GM11168 (cell line): ENCODE data around the gene PAM16.

Experiments used
- in situ Hi-C: fragments of 300-500 bp; cut with MboI; formaldehyde crosslinking; loops from one replicate; pipeline ENCODE4 v1.12.0; 2022; ENCODE audit warnings: low sequenced_read_pairs; ENCODE audit not compliant: unreplicated experiment

Gene PAM16

DNA sequence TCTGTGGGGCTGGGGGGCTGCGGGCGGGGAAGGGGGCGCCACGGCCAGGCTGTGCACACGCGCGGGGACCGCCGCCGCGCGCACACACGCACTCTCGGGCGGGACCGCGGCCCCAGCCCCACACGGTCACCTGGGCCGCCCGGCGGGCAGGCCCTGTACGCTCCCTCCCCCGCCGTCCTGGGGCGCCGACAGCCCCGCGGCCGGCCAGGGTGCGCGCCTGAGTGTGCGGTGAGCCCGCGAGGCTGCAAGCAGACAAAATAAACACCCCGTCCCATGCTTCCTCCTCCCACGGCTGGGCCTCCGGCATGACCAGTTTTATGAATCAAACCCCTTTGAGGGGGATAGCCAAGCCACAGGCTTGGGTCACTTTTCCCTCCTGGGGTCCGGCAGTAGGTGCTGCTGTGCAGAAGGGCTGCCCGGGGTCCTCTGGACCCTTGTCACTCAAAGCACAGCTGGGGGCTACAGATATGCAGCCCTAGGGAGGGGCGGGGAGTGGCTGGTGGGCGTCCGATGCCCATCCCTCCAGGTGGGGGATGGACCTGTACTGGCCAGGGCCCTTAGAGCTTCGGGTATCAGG is 21.0 kb upstream of the PAM16 start:
- in situ Hi-C loops = no loop called here

DNA sequence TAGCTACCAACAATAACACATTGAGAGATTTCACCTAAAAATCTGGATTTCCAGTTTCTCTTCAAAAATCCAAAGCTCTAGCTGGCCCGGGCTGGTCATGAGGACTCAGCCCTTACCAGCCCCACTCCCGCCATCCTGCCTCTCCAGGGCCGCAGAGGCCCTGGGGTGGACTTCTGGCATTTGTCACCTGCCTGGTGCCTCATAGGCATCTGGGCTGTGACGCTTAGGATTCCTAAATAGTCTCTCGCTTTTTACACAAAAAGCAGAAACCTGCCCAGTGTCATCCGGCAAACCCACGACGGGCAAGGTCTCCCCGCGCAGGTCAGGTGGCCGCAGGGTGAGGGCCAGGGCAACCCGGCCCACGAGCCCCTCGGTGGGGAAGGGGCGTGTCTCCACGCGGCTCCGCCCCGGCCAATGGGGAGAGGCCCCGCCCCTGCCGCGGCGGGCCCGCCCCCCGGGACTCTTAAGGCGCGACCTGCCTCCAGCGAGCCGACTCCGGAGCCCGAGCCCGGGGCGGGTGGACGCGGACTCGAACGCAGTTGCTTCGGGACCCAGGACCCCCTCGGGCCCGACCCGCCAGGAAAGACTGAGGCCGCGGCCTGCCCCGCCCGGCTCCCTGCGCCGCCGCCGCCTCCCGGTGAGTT is 20.4 kb upstream of the PAM16 start, which contains the start of gene VASN:
Gene VASN (plus strand): TSS at position 492 of the 644 bp plus-strand sequence. CDS start 9,030 bp downstream, outside the sequence.
- in situ Hi-C loops = no loop called here

DNA sequence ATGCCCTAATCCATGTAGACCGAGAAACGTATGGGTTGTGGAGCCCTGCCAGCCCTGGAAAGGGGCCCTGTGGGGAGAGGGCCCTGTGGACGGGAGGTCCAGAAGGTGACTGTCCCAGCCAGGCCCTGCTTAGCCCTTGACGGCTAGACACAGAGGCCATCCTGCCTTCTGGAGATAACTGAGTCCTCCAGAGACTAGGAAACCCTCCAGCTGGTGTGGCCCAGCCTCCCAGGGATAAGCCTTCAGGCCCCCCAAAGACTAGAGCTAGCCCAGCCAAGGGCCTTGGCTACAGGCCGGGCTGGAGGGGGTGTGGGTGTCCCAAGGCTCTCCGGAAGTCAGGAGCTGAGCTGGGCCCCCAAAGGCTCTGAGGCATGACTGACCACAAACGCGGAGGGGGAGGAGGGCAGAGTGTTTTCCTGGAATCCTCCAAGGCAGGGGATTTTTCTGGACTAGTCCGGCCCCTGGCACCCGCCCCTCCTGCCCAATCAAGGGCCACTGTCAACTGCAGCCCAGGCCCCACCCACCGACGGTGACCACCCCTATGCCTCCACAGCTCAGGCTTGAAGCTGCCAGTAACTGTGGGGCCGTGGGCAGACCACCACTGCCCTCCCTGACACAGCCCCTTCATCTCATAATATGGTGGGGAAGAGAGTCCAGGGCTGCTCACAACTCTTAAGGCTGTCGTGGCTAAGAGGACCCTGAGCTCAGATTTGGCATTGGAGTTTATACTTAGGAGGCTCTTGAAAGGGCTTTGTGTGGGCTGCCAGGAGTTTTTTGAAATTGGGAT is 19.6 kb upstream of the PAM16 start:
- in situ Hi-C loops = no loop called here

DNA sequence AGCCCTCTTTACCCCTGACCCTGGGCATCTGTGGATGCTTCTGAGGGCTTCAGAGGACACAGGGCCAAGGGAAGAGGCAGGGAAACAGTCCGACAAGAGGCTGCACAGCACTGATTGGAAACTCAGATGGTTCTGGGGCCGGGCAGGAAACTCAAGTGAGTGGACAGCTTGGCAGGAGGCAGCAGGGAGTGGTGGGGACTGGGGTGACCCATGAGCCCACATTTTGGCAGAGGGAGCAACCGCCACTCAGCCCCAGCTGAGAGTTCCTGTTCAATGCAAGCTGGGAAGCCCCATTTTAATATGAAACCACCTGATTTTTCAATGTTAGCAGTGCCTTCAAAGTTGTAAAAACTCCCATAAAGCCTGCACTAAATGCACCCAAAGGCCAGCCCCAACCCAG is 19.0 kb upstream of the PAM16 start:
- in situ Hi-C loops = no loop called here

DNA sequence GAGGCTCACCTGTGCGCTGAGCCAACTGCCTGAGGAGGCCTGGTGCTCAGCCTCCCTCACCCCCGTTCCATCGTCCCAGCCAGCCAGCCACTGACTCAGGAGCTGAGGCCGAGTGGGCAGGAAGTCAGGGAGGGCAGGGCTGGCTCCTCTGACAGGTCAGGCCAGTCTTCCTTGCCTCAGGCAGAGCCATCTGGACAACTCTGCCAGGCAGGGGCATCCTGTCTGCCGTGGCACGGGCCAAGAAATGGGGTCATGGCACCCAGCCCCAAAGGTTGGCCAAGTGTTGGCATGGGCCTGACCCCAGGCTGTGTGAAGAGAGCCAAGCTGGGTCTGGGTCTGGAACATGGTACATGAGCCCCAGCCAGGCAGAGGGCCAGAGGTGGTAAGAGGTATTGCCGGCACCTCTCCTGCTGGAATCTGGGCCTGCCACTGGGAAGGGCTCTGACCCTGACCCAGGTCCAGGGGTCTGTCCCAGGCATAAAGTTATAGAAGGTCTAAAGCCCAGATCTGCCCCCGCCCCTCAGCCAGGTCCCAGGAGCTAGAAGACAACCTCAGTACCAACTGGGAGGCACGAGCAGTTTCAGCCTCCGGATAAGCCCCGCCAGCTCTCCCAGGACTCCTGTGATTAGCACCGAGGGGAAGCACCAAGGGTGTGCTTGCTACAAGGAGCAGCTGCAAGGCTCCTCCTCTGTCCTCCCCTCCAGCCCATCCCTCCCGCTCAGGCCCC is 18.0 kb upstream of the PAM16 start:
- in situ Hi-C loops = no loop called here

DNA sequence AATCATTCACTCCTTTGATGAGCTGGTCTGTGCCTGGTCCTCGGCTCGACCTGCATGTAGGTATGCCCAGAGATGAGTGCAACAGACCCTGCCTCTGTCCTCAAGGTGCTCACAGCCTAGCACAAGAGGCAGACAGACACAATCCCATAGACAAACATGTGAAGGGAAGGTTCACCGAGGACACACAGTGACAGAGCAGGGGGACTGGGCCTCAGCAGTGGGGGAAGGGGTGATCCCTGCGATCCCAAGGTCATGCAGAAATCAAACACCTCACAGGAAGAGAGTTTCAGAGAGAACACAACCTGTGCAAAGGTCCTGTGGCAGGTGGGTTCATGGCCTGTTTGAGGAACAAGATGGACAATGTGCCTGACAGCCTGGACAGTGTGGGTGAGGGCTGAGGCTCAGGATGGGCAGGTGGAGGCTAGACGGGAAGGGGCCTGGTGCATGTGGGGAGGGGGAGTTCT is 16.3 kb upstream of the PAM16 start:
- in situ Hi-C loops = no loop called here

DNA sequence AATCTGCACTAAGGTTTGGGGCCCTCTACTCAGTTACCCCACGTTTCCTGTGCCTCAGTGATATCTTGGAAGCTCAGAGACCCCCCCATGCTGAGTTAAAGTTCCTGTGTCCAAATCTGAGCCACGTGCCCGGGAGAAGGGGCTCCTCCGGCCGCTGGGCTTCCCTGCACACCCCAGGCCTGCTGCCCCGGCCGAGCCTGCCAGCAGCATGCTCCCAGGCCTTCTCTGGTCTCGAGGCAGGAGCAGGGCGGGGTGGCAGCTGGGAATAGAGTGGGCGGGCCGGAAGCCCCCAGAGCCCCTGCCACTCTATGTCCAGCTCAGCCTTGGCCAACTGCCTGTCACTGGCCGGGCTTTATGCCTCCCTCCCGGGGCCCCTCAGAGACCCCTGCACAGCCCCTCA is 14.9 kb upstream of the PAM16 start:
- in situ Hi-C loops = no loop called here

DNA sequence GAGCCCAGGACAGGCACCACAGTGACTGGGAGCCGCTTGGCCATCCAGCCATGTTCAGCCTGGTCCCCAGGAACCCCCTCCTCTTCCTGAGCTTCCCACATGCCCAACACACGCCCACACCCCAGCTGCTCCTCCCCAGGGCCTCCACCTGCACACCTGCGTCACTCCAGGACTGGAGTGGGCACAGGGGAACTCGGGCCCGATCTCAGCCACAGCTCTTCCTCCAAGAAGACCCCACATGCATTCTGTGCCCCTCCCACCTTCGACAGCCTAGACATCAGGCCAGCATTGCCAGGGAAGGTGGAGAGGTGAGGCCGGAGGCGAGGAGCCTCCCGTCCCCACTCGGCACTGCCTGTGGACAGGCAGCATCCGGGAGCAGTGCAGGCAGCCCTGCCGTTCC is 14.5 kb upstream of the PAM16 start:
- in situ Hi-C loops = no loop called here

DNA sequence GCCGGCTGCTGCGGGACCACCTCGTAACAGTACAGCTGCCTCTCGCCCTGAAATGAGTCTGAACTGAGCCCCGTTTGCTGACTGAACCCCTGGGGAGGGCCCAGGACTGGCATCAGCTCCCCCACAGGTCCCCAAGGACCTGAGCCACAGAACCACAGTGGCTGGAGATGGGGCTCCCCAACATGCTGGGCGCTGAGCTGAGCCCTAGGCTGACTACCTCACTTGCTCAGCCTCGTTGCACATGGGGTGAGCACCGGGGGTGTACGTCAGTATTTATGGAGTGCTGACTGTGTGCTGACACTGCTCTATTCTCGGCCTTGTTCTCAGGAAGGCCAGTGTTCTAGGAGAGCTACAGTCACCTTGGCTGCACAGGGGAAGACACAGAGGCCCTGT is 13.9 kb upstream of the PAM16 start:
- in situ Hi-C loops = no loop called here

DNA sequence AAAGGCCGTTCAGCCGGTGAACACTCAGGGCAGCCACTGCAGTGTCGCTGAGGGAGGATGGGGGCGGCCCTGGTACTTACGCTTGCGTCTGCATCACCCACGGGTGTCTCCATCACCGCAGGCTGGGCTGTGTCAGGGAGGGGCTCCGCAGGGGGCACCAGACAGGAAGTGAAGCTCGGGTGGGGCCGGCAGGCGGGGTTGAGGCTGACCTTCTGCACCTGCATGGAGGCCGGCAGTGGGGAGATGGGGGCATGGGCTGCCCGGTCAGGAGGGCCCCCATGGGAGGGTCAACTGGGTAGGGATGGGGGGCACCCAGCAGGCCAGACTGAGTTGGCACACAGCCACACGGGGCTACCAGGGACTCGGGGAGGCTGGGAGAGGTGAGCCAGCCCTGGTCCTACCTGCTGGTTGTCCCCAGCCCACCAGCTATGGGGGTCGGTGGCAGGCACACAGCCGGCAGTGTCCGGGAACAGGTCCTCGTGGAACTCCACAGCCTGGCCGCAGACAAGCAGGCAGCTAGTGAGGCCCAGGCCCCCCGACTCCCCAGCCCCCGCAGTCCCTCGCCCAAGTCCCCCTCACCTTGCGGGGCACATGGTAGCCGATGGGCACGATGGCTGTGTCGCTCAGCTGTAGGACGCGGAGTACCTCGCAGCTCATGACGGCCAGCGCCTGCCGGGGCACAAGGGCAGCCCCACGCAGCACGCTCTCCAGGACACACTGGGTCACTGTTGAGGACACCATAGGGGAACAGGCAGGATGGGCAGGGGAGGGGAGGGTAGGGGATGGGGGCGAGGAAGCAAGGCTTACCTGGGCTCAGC is 13.3 kb upstream of the PAM16 start:
- in situ Hi-C loops = no loop called here

DNA sequence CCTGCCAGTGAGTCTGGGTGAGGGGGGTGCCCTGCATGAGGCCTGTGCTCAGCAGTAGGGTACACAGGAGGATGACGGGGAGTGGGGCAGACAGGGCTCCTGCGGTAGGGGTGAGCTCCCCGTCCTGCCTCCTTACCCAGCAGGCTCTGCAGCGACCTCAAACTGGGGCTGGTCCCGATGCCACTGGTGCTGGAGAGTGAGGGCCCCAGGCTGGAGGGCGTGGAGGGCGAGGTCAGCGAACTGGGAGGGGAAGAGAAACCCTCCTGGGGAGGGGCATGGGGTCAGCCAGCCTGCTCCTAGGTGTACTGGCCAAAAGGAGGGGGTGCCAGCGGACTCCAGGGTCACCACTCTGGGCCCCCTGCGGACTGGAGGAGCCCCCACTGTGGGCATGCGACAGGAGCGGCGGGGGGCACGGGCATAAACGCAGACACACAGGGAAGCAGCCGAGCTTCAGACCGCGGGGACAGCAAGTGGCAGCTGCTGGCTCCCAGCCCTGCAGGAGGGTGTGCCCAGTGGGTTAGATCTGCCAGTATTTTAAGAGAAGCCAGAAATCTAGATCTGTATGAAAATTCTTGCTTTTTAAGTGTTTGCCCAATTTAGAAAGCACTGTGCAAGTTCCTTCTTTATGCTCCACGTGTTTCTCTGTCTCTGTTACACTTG is 11.5 kb upstream of the PAM16 start:
- in situ Hi-C loops = no loop called here

DNA sequence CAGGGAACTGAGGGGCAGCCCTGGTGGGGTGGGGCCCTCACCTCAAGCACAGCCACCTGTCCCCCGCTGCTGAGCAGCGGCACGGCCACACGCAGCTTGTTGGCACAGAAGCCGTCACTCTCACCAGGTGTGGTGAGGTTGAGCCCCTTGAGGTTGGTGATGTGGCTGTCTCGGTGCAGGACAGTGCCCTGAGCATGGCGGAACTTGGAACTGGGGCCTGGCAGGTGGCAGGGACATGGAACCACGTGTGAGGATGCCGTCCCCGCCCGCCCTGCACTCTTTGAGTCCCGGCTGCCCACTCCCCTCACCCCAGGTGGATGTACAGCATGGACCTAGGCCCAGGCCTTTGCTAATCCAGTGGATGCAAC is 10.8 kb upstream of the PAM16 start:
- in situ Hi-C loops = no loop called here

DNA sequence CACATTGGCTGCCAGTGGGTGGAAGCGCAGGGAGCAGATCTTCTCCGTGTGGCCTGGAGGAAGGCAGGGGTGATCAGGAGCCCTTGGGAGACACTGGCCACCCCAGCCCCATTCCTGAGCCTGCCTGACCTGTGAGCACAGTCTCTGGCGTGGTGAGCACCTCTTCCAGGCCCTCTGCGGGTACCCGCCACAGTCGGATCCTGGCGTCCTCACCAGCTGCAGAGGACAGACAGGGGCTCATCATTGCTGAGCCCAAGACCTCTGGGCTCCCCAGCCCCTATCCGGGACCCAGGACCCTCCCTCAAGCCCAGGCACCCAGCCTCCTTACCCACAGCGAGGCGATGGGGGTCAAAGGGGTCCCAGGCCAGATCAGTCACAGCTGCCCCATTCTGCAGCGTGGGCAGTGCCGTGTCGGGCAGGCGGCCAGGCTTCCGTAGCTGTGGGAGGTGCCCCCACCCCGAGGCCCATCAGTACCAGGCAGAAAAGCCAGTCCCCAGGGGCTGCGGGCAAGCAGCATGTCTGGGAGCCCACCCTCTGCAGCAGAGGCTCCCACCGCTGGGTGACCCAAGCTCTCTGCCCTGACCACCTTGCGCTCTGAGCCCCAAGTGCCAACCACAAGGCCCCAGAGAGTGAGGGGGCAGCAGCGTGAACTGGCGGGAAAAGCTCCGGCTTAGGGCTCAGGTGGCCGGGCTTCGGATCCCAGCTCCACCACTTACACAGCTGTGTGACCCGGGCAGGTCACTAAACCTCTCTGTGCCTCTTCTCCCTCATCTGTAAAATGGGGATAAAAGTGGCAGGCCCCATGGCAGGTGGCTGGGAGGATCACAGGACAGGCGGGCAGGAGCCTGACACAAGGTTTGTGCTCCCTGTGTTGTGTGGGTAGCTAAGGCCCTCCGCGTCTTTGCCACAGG is 10.2 kb upstream of the PAM16 start:
- in situ Hi-C loops = no loop called here

DNA sequence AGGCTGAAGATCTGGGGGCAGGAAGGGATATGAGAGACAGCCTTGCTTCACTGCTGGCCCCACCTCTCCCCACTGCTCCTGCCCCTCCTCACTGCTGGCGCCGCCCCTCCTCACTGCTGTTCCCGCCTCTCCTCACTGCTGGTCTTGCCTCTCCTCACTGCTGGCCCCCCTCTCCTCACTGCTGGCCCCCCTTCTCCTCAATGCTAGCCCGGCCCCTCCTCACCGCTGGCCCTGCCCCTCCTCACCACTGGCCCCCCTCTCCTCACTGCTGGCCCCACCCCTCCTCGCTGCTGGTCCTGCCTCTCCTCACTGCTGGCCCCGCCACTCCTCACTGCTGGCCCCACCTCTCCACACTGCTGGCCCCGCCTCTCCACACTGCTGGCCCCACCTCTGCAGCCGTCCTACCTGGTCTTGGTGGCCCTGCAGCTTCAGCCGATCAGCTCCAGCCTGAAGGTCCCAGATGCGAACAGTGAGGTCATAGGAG is 9.5 kb upstream of the PAM16 start:
- in situ Hi-C loops = no loop called here

DNA sequence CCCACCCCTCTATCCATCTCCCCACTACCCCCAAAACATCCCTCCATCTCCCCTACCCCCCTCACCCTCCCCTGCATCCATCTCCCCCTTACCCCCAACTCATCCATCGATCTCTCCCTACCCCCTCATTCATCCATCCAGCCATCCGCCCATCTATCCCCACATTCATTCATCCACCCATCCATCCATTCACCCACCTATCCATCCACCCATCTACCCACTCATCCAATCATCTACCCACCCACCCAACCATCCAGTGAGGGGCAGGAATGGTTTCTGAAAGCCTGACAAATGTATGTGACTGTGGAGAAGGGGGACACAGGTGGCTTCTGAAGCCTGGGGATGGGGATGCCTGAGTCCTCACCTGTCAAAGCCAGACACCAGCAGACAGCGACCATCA is 8.8 kb upstream of the PAM16 start:
- in situ Hi-C loops = no loop called here

DNA sequence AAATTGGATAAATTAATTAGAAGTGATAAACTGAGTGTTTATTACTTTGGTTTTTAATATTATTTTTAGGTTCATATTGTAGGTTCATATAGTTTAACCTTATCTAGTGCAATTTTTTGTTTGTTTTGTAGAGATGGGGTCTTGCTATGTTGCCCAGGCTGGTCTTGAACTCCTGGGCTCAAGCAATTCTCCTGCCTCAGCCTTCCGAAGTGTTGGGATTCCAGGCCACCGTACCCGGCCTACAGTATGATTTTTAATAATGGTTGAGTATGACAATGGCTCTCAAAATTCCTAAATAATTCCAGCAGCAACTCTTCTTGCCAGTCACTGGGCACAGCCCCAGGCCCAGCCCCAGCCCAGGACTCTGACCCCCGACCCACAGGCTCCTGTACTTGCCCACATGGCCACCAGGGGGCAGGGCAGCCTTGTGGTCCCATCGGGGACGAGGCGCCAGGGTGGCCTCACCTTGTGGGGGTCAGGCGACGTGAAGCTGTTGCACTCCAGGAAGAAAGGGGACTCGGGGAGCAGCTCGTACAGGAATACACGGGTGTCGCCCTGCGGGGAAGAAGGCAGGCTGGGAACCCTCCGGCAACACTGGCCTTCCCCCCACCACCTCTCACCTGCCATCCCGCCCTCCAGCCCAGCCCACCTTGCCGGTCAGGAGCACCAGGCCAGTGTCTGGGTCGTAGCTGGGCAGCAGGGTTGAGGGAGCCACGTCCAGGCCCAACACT is 7.9 kb upstream of the PAM16 start:
- in situ Hi-C loops = no loop called here

DNA sequence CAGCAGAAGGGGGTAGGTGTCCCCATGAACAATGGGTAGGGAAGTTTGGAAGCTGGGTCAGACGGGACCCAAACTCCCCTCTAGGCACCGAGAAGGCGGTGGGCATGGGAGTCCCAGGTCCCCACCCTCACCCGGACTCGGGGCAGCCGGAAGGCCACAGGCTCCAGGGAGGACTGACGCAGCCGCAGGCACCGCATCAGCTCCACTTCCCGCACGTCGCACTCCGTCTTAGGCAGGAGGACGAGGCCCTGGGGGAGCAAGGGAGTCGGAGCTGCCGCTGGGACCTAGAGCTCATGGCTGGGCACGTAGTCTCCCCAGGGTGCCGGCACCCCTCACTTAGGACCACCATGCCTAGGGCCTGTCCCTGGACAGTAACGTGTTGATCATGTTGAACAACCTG is 7.1 kb upstream of the PAM16 start:
- in situ Hi-C loops = no loop called here

DNA sequence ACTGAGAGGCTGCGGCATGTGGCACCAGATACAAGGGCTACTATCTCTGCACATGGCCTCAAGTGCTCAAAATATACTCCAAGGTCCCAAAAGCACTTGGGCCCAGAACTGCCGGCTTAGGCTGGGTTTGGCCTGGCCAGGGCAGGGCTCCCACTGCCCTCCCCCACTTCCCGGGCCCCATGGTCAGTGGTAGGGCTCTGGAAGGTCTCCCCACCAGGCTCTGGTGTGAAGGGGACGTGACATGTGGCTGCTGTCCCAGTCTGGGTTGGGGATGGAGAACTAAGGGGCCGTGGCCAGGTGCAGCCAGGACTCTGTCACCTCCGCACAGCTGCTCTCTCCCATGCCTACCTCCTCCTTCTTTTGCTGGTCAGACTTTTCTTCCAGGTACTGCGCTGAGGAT is 5.7 kb upstream of the PAM16 start:
- in situ Hi-C loops = no loop called here
